Body of pancreas (tissue), 4 donors: Measurements from ENCODE around the gene BTBD9.

Experiments
- POLR2A ChIP-seq, 3 donors: fragments of 450-650 bp; IDR thresholded peaks; one replicate each; pipeline ENCODE4 v1.6.1; 2016; ENCODE audit warnings: antibody characterized with exemption in 3 of 3, mild to moderate bottlenecking in 2 of 3
- TF ChIP-seq, protein P1 (sequence below), 7 experiments: fragments of 450-650 bp in 4 of 7; fragments of 200-600 bp in 3 of 7; sonication (generic) in 3 of 7; IDR thresholded peaks; one replicate each; pipeline ENCODE4 v1.5.1; 2016 to 2019; ENCODE audit warnings: antibody characterized with exemption in 7 of 7

DNA sequence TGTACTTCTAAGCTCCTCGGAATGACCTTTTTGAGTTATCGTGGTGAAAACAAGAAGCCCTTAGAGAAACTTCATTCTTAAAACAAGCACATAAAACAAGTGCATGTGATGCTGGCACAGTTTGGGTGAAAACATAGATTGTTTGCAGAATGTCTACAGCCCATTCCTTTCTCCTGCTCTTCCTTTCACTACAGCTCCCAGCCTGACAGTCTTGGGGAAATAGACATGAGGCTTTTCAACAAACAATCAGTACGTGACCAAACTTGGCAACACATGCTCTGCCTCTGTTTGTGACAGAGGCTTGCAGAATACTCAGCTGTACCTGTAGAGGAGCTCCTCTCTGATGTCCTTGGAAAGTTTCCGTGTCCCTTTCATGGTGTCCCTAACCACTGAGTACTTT, 498.6 kb downstream of the BTBD9 start:
- TF ChIP-seq, protein P1, sequence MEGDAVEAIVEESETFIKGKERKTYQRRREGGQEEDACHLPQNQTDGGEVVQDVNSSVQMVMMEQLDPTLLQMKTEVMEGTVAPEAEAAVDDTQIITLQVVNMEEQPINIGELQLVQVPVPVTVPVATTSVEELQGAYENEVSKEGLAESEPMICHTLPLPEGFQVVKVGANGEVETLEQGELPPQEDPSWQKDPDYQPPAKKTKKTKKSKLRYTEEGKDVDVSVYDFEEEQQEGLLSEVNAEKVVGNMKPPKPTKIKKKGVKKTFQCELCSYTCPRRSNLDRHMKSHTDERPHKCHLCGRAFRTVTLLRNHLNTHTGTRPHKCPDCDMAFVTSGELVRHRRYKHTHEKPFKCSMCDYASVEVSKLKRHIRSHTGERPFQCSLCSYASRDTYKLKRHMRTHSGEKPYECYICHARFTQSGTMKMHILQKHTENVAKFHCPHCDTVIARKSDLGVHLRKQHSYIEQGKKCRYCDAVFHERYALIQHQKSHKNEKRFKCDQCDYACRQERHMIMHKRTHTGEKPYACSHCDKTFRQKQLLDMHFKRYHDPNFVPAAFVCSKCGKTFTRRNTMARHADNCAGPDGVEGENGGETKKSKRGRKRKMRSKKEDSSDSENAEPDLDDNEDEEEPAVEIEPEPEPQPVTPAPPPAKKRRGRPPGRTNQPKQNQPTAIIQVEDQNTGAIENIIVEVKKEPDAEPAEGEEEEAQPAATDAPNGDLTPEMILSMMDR (IDR thresholded peaks at IDR 0.05), result no peak
- TF ChIP-seq POLR2A (IDR thresholded peaks at IDR 0.05), result no peak
